HG03460 (cell line): ENCODE measurements around the gene SELENOO.

Experiments used
- ATAC-seq: cut with Tn5 transposase; IDR thresholded peaks from one replicate; pipeline ENCODE4 v1.9.1; 2021; ENCODE audit not compliant: unreplicated experiment

Gene SELENOO

GRCh38 chr22:50264946-50265669 lies 64.3 kb downstream of the SELENOO start:
- ATAC-seq = no peak

GRCh38 chr22:50266994-50267393 lies 66.2 kb downstream of the SELENOO start:
- no peak for ATAC-seq
